GM18868 (cell line): ENCODE measurements around the gene EML2.
"Not testable (repeated sequence)": the region's sequence is repeated elsewhere in the genome, so short reads cannot be mapped to it uniquely, and the experiment has no call there.

ENCODE experiments used
- ATAC-seq: cut with Tn5 transposase; IDR thresholded peaks from one replicate; pipeline ENCODE4 v1.9.1; 2021; ENCODE audit warnings: mild to moderate bottlenecking, moderate library complexity; ENCODE audit not compliant: unreplicated experiment

The EML2 gene, protein sequence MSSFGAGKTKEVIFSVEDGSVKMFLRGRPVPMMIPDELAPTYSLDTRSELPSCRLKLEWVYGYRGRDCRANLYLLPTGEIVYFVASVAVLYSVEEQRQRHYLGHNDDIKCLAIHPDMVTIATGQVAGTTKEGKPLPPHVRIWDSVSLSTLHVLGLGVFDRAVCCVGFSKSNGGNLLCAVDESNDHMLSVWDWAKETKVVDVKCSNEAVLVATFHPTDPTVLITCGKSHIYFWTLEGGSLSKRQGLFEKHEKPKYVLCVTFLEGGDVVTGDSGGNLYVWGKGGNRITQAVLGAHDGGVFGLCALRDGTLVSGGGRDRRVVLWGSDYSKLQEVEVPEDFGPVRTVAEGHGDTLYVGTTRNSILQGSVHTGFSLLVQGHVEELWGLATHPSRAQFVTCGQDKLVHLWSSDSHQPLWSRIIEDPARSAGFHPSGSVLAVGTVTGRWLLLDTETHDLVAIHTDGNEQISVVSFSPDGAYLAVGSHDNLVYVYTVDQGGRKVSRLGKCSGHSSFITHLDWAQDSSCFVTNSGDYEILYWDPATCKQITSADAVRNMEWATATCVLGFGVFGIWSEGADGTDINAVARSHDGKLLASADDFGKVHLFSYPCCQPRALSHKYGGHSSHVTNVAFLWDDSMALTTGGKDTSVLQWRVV

DNA sequence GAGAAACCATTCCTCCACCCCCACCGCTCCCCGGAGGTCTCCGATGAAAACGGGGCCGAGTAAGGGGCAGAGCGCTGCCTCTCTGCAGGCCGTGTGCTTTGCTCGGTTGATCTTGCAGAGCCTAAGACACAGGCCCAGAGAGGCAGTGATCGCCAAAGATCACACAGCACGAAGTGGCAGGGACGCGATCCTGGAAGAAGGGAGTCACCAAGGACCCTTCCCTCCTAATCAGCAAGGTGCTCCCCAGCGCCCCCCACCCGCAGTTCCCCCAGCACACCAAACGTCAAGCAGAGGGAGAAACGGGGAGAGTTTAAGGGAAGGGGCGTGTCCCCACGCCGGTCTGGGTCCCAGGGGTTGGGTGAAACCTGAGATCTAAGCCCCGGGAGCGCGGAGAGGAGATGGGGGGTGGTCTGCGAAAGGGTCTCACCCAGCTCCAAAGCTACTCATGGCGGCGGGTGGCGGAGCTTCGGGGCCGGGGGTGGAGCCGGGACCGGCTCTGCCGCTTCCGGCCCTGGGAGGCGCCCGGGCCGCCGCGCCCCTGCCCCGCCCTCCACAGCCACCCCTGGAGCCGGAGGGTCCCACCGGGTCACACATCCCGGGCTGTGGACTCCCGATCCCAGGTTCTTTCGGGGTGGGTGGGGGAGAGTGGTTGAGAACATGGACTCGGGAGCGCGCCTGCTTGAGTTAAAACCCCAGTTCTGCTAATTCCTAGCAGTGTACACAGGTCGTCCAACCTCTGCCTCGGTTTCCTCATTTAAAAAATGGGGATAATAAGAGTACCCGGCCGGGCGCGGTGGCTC lies at the start of gene EML2:
Gene EML2, minus strand, starts transcription at position 468 of the 800 bp plus-strand sequence. Its CDS starts 21 bp downstream, at position 447.
- no peak for ATAC-seq

DNA sequence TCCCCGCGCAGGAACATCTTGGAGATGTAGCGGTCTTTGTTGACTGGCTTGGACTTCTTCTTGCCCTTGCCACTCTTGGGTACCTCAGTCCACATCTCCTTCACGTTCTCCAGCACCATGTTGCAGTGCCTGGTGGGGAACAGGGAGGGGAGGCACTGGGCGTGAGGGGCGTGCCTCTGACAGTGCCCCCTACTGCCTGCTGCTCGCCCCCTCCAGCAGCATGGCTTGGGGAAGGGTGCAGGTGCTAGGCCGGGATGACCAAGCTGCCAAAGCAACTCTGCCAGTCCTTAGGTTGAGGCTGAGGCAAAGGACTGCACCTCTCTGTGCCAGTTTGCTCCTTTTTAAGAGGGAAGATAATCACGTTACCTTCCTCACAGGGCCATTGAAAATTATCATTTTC lies 48.4 kb upstream of the EML2 start:
- no peak for ATAC-seq

DNA sequence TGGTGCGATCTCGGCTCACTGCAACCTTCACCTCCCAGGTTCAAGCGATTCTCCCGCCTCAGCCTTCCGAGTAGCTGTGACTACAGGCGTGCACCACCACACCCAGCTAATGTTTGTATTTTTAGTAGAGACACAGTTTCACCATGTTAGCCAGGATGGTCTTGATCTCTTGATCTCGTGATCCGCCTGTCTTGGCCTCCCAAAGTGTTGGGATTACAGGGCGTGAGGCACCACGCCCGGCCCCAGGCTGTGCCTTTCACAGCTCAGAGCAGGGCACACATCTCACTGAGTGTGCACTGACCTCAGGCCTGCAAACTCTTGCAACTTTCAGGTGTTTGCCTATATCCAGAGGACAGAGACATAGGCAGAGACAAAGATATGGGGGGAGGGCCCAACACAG lies 45.8 kb upstream of the EML2 start:
- ATAC-seq: not testable (repeated sequence)

DNA sequence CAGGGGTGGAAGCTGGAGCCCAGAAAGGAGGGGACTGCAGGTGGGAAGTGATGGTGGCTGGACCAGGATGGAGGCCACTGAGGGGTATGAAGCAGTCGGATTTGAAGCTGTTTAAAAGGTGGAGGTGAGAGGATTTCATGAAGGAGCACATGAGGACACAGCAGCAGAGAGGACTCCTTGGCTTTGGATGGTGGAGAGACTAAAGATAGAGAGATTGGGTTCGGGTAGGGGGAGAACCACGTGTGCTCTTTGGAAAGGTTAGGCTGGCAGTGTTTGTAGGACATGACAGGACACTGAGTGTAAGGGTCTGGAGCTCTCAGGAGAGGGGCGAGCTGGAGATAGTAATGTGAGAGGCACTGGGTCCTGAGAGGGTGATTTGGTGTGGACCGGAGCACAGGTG lies 43.7 kb upstream of the EML2 start:
- ATAC-seq: no peak

DNA sequence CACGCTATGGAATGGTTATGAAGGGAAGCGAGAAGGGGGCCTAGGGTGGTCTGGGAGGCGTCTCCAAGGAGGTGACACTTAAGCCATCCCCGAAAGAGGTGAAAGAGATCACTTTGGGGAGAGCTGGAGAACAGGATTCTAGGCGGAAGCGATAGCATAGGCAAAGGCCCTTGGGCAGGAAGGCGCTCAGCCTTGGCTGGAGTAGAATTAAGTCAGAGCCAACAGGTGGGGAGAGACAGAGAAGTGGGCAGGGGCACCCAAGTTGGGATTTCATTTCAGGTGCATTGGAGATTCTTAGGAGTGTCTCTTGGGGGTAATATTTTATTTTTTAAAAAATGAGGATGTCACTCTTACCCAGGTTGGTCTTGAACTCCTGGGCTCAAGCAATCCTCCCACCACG lies 42.9 kb upstream of the EML2 start:
- ATAC-seq: no peak

DNA sequence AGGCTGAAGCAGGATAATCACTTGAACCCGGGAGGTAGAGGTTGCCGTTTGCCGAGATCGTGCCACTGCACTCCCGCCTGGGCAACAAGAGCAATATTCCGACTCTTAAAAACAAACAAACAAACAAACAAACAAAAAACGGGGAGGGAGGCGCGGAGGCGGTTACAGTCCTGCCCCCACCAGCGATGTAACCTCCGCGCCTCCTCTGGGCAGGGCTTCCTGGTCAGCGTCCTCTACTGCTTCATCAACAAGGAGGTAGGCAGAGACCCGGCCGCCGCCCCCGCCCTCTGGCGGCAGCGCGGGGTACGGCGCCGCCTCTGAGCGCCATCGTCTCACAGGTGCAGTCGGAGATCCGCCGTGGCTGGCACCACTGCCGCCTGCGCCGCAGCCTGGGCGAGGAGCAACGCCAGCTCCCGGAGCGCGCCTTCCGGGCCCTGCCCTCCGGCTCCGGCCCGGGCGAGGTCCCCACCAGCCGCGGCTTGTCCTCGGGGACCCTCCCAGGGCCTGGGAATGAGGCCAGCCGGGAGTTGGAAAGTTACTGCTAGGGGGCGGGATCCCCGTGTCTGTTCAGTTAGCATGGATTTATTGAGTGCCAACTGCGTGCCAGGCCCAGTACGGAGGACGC lies 42.3 kb upstream of the EML2 start:
- peak; percentile 62 for ATAC-seq

DNA sequence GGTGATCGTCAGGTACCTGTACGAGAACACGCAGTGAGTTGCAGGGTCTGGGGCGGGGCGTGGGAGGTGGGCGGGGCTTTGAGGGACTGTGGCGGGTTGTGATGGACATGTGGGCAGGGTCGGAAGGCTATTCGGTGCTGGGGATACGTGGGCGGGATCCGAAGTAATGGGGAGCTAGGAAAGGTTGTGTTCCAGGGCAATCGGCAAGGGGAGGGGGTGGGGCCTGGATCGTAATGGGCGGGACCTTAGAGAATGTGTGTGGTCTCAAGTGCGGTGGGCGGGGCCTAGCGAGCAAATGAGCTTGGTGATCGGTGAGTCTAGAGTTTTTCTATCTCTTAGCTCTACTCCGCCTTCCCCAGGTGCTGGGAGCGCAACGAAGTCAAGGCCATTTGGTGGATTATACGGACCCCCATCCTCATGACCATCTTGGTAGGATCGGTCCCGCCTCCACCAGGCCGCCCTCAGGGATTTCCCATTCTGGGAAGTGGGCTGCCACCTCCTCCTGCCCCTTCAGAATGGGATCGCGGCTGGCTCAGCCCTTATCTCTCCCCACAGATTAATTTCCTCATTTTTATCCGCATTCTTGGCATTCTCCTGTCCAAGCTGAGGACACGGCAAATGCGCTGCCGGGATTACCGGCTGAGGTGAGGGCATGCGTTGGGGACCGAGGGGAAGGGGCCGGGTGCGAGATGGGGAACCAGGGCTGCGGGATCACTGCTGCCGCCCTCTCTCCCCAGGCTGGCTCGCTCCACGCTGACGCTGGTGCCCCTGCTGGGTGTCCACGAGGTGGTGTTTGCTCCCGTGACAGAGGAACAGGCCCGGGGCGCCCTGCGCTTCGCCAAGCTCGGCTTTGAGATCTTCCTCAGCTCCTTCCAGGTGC lies 38.4 kb upstream of the EML2 start:
- ATAC-seq: no peak

DNA sequence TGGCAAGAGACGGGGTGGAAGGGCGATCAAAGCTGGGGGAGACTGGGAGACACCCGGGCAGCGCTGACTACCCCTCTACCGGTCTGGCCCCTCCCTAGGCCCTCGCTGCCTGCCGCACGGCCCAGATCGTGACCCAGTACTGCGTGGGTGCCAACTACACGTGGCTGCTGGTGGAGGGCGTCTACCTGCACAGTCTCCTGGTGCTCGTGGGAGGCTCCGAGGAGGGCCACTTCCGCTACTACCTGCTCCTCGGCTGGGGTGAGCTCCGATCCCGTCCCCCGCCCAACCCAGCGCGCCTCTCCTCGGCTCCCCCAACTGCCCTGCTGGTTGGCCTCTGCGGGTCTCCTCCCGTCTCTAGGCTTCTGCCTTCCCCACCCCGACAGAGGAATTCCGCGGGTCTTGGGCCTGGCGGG lies 37.7 kb upstream of the EML2 start:
- ATAC-seq: no peak

DNA sequence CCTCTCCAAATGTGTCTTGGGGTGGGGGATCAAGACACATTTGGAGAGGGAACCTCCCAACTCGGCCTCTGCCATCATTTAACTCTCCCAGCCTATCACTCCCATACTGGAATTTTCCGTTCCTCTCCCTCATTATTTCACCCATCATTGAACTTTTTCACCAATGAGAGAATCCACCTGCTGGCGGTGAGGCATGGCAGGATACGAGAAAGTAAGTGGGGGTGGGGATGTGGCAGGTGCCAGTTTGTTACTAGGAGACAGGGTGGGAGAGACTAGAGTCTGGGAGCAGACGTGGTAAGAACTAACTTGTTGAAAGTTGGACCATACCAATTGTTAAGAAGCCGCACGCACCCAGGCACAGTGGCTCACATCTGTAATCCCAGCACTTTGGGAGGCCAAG lies 35.7 kb upstream of the EML2 start:
- ATAC-seq: no peak

DNA sequence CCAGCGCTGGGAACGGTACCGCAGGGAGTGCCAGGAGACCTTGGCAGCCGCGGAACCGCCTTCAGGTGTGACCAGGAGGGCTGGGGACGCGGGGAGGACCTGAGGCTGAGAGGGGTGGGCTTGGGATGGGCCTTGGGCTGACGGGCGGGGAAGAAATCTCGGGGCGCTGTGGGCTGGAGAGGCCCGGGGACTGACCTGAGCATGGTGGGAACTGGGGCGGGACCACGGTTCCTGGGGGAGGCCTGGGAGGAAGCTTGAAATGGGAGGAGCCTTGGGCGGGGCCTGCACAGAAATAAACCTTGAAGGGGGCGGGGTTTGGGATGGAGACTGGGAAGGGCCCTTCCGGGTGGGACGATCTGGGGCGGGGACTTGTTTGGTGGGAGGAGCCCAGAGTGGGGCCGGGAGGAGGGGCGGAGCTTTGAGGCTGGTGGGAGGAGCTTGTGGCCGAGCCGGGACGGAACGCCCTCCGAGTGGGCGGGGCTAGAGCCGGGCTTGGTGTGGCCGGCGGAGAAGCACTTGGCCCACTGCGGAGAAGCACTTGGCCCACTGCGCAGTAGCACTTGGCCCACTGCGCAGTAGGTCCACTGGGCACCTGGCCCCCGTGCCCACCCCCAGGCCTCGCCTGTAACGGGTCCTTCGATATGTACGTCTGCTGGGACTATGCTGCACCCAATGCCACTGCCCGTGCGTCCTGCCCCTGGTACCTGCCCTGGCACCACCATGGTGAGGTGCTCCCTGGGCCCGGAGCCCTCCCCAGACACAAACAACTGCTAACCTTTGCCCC lies 31.7 kb upstream of the EML2 start:
- peak; percentile 43 for ATAC-seq

DNA sequence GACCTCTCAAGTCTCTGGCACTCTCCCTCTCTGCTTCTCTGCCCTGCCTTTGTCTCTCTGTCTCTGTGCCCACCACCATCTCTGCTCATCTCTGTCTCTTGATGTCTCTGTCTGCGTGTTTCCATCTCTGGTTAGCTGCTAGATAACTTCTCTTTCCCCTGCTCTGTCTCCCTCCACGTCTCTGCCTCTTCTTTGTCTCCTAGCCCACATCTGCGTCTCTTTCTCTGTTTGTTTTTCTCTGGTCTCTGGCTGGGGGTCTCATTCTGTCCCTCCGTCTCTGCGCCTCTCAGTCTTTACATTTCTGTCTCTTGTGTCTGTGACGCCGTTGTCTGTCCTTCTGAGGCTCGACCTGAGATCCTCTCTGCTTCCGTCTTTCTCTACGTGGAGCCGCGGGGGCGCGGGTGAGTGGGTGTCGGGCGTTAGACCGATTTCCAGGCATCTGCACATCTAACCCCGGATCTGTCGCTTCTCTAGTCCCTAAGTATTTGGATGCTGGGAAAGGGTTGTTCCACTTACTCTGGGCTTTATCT lies 29.2 kb upstream of the EML2 start:
- ATAC-seq: no peak

DNA sequence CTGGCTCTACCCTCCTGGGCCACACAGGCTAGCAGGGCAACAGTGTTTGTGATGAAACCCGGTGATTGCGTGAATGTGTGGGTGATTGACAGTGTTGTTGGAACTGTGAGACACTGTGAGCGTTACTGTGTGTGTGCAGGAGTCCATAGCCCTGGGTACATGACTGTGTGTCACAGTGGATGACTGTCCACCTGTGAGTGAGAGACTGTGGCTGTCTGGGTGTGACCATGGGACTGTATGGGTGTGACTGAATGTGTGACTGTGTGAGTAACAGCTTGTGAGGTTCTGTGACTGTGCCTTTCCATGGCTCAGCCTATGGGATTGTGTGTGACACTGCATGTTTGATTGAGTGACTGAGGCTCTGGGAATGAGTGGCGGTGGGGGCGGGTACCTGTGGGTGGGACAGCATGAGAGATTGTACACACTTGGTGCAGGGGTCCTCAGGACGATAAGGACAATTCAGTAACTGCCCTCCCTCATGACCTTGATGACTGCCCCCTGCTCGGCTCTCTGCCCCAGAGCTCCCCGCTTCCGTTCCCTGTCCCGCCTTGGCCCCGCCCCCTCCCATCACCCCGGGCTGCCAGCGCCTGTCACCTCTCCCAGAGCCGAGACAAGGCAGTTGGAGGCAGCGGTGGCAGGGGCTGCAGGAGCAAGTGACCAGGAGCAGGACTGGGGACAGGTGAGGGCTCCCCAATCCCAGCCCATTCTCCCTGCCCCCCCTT lies 28.6 kb upstream of the EML2 start, which contains the start of gene GIPR:
Gene GIPR, plus strand, starts transcription at position 602 of the 722 bp plus-strand sequence. CDS start 1,300 bp downstream, outside the sequence.
- ATAC-seq: no peak

DNA sequence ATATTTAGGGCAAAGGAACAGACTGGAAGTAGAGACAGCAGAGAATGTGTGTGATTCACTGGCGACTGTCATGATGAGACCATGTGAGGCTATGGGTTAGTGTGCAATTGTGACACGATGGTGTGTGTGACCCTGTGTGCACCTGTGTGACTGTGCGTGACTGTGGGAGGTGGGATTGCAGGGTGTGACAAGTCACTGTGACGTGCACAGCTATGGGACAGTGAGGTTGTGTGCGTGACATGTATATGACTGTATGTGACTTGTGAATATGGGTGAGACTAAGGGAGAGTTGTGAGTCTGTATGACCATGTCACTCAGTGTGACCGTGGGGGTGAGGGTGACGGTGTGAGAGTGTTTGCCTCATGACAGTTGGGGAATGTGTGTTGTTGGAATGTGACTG lies 25.4 kb upstream of the EML2 start:
- no peak for ATAC-seq

DNA sequence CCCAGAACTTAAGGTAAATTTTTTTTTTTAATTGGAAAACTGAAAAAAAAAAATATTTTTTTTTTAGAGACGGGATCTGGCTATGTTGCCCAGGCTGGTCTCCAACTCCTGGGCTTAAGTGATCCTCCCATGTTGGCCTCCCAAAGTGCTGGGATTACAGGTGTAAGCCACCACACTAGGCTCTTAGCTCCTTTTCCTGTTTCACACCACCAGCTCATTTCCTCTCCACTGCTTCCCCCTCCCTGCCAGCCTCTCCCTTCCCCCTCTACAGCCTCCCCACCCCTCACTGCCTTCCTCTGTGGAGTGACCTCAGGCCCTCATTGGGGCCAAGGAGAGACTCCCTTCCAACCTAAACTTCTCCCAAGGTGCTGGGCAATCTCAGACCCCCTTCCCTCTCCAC lies 24.6 kb upstream of the EML2 start:
- no peak for ATAC-seq

DNA sequence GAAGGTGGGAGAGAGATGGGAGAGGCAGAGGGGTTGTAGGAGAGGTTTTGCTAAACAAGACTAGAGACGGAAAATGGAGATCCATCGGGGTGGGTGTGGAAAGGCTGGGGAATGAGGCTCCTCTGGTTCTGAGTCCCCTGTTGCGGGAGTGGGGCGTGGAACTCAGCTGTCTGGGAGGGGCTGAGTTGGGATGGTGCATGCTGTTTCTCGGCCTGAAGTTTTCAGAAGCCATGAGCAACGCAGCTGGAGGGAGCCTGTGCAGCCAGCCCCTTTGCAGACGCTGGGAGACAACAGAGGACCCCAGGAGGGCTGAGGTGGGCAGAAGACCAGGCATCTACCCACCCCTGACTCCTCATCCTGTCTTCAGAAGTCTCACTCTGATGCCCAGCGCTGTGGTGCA lies 21.4 kb upstream of the EML2 start:
- ATAC-seq: no peak

DNA sequence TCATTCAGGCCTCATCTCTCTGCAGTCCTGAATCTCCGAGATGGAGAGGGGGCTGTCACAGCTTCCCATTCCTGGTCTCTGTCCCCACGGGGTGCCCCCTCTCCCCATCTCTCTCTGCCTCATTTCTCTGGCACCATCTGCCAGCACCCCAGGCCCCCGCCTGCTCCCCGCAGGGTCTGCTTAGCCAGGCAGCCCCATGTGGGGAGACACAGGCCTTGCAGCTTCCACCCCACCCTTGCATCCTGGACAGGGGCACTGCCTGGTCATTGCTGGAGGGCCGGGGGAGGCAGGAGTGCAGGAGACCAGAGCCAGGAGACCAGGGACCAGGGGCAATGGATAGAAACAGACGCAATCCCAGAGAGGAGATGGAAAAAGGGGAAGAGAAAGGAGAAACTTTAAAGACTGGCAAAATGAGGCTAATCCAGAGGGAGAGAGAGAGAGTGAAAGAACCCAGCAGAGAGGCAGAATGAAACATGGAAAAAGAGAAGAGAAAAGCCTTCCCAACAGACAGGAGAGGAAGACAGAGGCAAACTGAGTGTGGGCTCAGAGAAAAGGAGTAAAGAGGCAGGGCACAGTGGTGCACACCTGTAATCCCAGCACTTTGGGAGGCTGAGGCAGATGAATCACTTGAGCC lies 20.0 kb upstream of the EML2 start:
- no peak for ATAC-seq

DNA sequence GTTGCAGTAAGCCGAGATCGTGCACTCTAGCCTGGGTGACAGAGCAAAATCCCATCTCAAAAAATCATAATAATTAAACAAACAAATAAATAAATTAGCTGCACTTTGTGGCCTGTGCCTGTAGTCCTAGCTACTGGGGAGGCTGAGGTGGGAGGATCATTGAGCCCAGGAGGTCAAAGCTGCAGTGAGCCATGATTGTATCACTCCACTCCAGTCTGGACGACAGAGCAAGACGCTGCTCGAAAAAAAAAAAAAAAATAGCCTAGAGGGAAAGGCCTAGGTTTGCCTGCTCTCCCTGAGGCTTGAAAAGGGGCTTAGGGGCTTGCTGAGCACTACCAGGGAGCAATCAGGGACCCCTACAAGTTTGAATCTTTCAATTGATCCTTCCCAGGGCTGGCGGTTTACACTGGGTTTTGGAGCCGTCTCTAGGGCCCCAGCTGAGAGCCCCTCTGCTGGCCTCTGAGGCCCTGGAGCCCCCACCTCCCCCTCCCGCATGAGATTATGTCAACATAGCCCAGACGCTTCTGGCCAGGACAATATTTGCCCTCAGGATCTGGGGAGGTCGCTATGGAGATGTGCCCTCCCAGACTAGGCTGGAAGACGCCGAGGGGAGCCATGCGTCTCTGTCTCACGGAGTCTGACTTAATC lies 18.4 kb upstream of the EML2 start:
- ATAC-seq: no peak
